ENCODE results near the gene ASAP2. TPM values are rescaled to one million over a fixed set of nuclear protein-coding genes. Genes with fewer than 3 reads are reported as not detected.

ASAP2 gene
- total and polyA plus RNA-seq, 4 experiments from 2014 or later = not detected

- Histone ChIP-seq H3K36me3 (ENCODE audit: insufficient read depth, low read length) (no peaks in the 10 kb centered on the region), H3K9me3 (ENCODE audit: control insufficient read depth in 1 of 2, low read length in 2 of 2) (no peaks in the 10 kb centered on the region), H3K27me3 (ENCODE audit: insufficient read depth, low read length) (no peaks in the 10 kb centered on the region), H3K27ac (ENCODE audit: low read depth, low read length) (no peak overlapping the region), H3K4me3 (ENCODE audit: low read length in 2 of 2) (no peak overlapping the region), H3K4me1 (ENCODE audit: insufficient read depth, low read length) (no peaks in the 10 kb centered on the region)
- Mint-ChIP-seq H3K27me3 (peaks cover 7 to 14% of the 10 kb centered on the region in 2 donors), H3K4me3 (no peak overlapping the region), H3K4me1 (no peaks in the 10 kb centered on the region), H3K36me3 (no peaks in the 10 kb centered on the region), H3K27ac (no peak overlapping the region), H3K9me3 (no peaks in the 10 kb centered on the region)
- intact Hi-C loops (cut with micrococcal nuclease) = no loop called here
- POLR2A ChIA-PET (ENCODE audit: partially characterized antibody) = no interaction called here
- CTCF ChIA-PET (ENCODE audit: partially characterized antibody) = no interaction called here
- DNase-seq = no peak
Observed at GRCh38 chr2:9347411-9347881, 140.8 kb downstream of the ASAP2 start.

- H3K36me3 Mint-ChIP-seq = no peaks in the 10 kb centered on the region
- no peaks in the 10 kb centered on the region for H3K27me3 ChIP-seq (ENCODE audit: insufficient read depth, low read length)
- H3K27ac ChIP-seq (ENCODE audit: low read depth, low read length) = no peak overlapping the region
- H3K27me3 Mint-ChIP-seq = peaks cover 26 to 27% of the 10 kb centered on the region in 2 donors
- intact Hi-C loops (cut with micrococcal nuclease) = no loop called here
- no peaks in the 10 kb centered on the region for H3K4me1 ChIP-seq (ENCODE audit: insufficient read depth, low read length)
- POLR2A ChIA-PET (ENCODE audit: partially characterized antibody) = no interaction called here
- peaks cover 3 to 7% (median 5%) of the 10 kb centered on the region in 4 donors for H3K4me1 Mint-ChIP-seq
- no peak overlapping the region for H3K27ac Mint-ChIP-seq
- no peak overlapping the region for H3K4me3 Mint-ChIP-seq
- H3K9me3 Mint-ChIP-seq = no peaks in the 10 kb centered on the region
- no peak for DNase-seq
- H3K9me3 ChIP-seq (ENCODE audit: control insufficient read depth in 1 of 2, low read length in 2 of 2) = no peaks in the 10 kb centered on the region
- CTCF ChIA-PET (ENCODE audit: partially characterized antibody) = no interaction called here
- H3K4me3 ChIP-seq (ENCODE audit: low read length in 2 of 2) = no peak overlapping the region
- no peaks in the 10 kb centered on the region for H3K36me3 ChIP-seq (ENCODE audit: insufficient read depth, low read length)
Observed at GRCh38 chr2:9354318-9354717, 147.7 kb downstream of the ASAP2 start.

- H3K36me3 Mint-ChIP-seq = no peaks in the 10 kb centered on the region
- Histone ChIP-seq H3K36me3 (ENCODE audit: insufficient read depth, low read length) (no peaks in the 10 kb centered on the region), H3K27ac (ENCODE audit: low read depth, low read length) (no peak overlapping the region), H3K9me3 (ENCODE audit: control insufficient read depth in 1 of 2, low read length in 2 of 2) (no peaks in the 10 kb centered on the region), H3K27me3 (ENCODE audit: insufficient read depth, low read length) (no peaks in the 10 kb centered on the region), H3K4me1 (ENCODE audit: insufficient read depth, low read length) (no peaks in the 10 kb centered on the region), H3K4me3 (ENCODE audit: low read length in 2 of 2) (no peak overlapping the region)
- ChIA-PET CTCF (ENCODE audit: partially characterized antibody) (no interaction called here), POLR2A (ENCODE audit: partially characterized antibody) (no interaction called here)
- H3K4me3 Mint-ChIP-seq = no peak overlapping the region
- peaks cover 3 to 7% (median 5%) of the 10 kb centered on the region in 4 donors for H3K4me1 Mint-ChIP-seq
- no peaks in the 10 kb centered on the region for H3K9me3 Mint-ChIP-seq
- intact Hi-C loops (cut with micrococcal nuclease) = no loop called here
- no peak overlapping the region for H3K27ac Mint-ChIP-seq
- DNase-seq = no peak
- peaks cover 25 to 31% of the 10 kb centered on the region in 2 donors for H3K27me3 Mint-ChIP-seq
Observed at GRCh38 chr2:9355270-9355669, 148.7 kb downstream of the ASAP2 start.

GRCh38 chr2:9355716-9356115 lies 149.1 kb downstream of the ASAP2 start:
- no peaks in the 10 kb centered on the region for H3K9me3 ChIP-seq (ENCODE audit: control insufficient read depth in 1 of 2, low read length in 2 of 2)
- DNase-seq = no peak
- intact Hi-C loops (cut with micrococcal nuclease) = no loop called here
- Mint-ChIP-seq H3K27ac (peak overlapping the region in 1 of 7 donors; percentile 30), H3K36me3 (no peaks in the 10 kb centered on the region), H3K4me1 (peaks cover 3 to 7% (median 5%) of the 10 kb centered on the region in 4 donors), H3K9me3 (no peaks in the 10 kb centered on the region), H3K27me3 (peaks cover 25 to 29% of the 10 kb centered on the region in 2 donors), H3K4me3 (peak overlapping the region in 1 of 8 donors; percentile 1)
- no peaks in the 10 kb centered on the region for H3K4me1 ChIP-seq (ENCODE audit: insufficient read depth, low read length)
- POLR2A ChIA-PET (ENCODE audit: partially characterized antibody) = no interaction called here
- no peak overlapping the region for H3K27ac ChIP-seq (ENCODE audit: low read depth, low read length)
- H3K4me3 ChIP-seq (ENCODE audit: low read length in 2 of 2) = no peak overlapping the region
- no peaks in the 10 kb centered on the region for H3K27me3 ChIP-seq (ENCODE audit: insufficient read depth, low read length)
- CTCF ChIA-PET (ENCODE audit: partially characterized antibody) = no interaction called here
- H3K36me3 ChIP-seq (ENCODE audit: insufficient read depth, low read length) = no peaks in the 10 kb centered on the region

- Mint-ChIP-seq H3K9me3 (no peaks in the 10 kb centered on the region), H3K36me3 (no peaks in the 10 kb centered on the region), H3K4me3 (no peak overlapping the region), H3K4me1 (peaks cover 3 to 7% (median 5%) of the 10 kb centered on the region in 4 donors), H3K27me3 (peaks cover 22 to 26% of the 10 kb centered on the region in 2 donors), H3K27ac (peak overlapping the region in 1 of 7 donors; percentile 30)
- POLR2A ChIA-PET (ENCODE audit: partially characterized antibody) = no interaction called here
- CTCF ChIA-PET (ENCODE audit: partially characterized antibody) = no interaction called here
- DNase-seq = no peak
- Histone ChIP-seq H3K27me3 (ENCODE audit: insufficient read depth, low read length) (no peaks in the 10 kb centered on the region), H3K4me1 (ENCODE audit: insufficient read depth, low read length) (no peaks in the 10 kb centered on the region), H3K27ac (ENCODE audit: low read depth, low read length) (no peak overlapping the region), H3K36me3 (ENCODE audit: insufficient read depth, low read length) (no peaks in the 10 kb centered on the region), H3K9me3 (ENCODE audit: control insufficient read depth in 1 of 2, low read length in 2 of 2) (no peaks in the 10 kb centered on the region), H3K4me3 (ENCODE audit: low read length in 2 of 2) (no peak overlapping the region)
- intact Hi-C loops (cut with micrococcal nuclease) = no loop called here
Observed at GRCh38 chr2:9356261-9356660, 149.6 kb downstream of the ASAP2 start.

- Mint-ChIP-seq H3K27me3 (peaks cover 20 to 27% of the 10 kb centered on the region in 2 donors), H3K27ac (no peak overlapping the region), H3K36me3 (no peaks in the 10 kb centered on the region), H3K4me3 (no peak overlapping the region), H3K4me1 (peaks cover 3 to 7% (median 5%) of the 10 kb centered on the region in 4 donors), H3K9me3 (peaks cover 0 to 2% (median 0%) of the 10 kb centered on the region in 8 donors)
- no peaks in the 10 kb centered on the region for H3K9me3 ChIP-seq (ENCODE audit: control insufficient read depth in 1 of 2, low read length in 2 of 2)
- H3K4me1 ChIP-seq (ENCODE audit: insufficient read depth, low read length) = no peaks in the 10 kb centered on the region
- intact Hi-C loops (cut with micrococcal nuclease) = no loop called here
- H3K4me3 ChIP-seq (ENCODE audit: low read length in 2 of 2) = no peak overlapping the region
- CTCF ChIA-PET (ENCODE audit: partially characterized antibody) = no interaction called here
- H3K27me3 ChIP-seq (ENCODE audit: insufficient read depth, low read length) = no peaks in the 10 kb centered on the region
- no peak for DNase-seq
- POLR2A ChIA-PET (ENCODE audit: partially characterized antibody) = no interaction called here
- no peaks in the 10 kb centered on the region for H3K36me3 ChIP-seq (ENCODE audit: insufficient read depth, low read length)
- H3K27ac ChIP-seq (ENCODE audit: low read depth, low read length) = no peak overlapping the region
Observed at GRCh38 chr2:9358846-9359245, 152.2 kb downstream of the ASAP2 start.

GRCh38 chr2:9359463-9359862 lies 152.9 kb downstream of the ASAP2 start:
- Histone ChIP-seq H3K27ac (ENCODE audit: low read depth, low read length) (no peak overlapping the region), H3K4me3 (ENCODE audit: low read length in 2 of 2) (no peak overlapping the region), H3K27me3 (ENCODE audit: insufficient read depth, low read length) (no peaks in the 10 kb centered on the region), H3K36me3 (ENCODE audit: insufficient read depth, low read length) (no peaks in the 10 kb centered on the region), H3K4me1 (ENCODE audit: insufficient read depth, low read length) (no peaks in the 10 kb centered on the region), H3K9me3 (ENCODE audit: control insufficient read depth in 1 of 2, low read length in 2 of 2) (no peaks in the 10 kb centered on the region)
- peaks cover 0 to 2% (median 0%) of the 10 kb centered on the region in 8 donors for H3K9me3 Mint-ChIP-seq
- H3K4me1 Mint-ChIP-seq = peaks cover 3 to 7% (median 5%) of the 10 kb centered on the region in 4 donors
- ChIA-PET POLR2A (ENCODE audit: partially characterized antibody) (no interaction called here), CTCF (ENCODE audit: partially characterized antibody) (no interaction called here)
- DNase-seq = no peak
- H3K27me3 Mint-ChIP-seq = peaks cover 21 to 26% of the 10 kb centered on the region in 2 donors
- intact Hi-C loops (cut with micrococcal nuclease) = no loop called here
- H3K36me3 Mint-ChIP-seq = no peaks in the 10 kb centered on the region
- no peak overlapping the region for H3K27ac Mint-ChIP-seq
- H3K4me3 Mint-ChIP-seq = no peak overlapping the region

GRCh38 chr2:9360110-9360509 lies 153.5 kb downstream of the ASAP2 start:
- Histone ChIP-seq H3K4me3 (ENCODE audit: low read length in 2 of 2) (no peak overlapping the region), H3K36me3 (ENCODE audit: insufficient read depth, low read length) (no peaks in the 10 kb centered on the region), H3K27me3 (ENCODE audit: insufficient read depth, low read length) (no peaks in the 10 kb centered on the region), H3K4me1 (ENCODE audit: insufficient read depth, low read length) (no peaks in the 10 kb centered on the region), H3K9me3 (ENCODE audit: control insufficient read depth in 1 of 2, low read length in 2 of 2) (no peaks in the 10 kb centered on the region), H3K27ac (ENCODE audit: low read depth, low read length) (no peak overlapping the region)
- H3K4me1 Mint-ChIP-seq = peaks cover 3 to 7% (median 5%) of the 10 kb centered on the region in 4 donors
- peaks cover 22 to 26% of the 10 kb centered on the region in 2 donors for H3K27me3 Mint-ChIP-seq
- H3K9me3 Mint-ChIP-seq = peaks cover 0 to 2% (median 0%) of the 10 kb centered on the region in 8 donors
- H3K27ac Mint-ChIP-seq = no peak overlapping the region
- no peak overlapping the region for H3K4me3 Mint-ChIP-seq
- H3K36me3 Mint-ChIP-seq = no peaks in the 10 kb centered on the region
- intact Hi-C loops (cut with micrococcal nuclease) = no loop called here
- CTCF ChIA-PET (ENCODE audit: partially characterized antibody) = no interaction called here
- POLR2A ChIA-PET (ENCODE audit: partially characterized antibody) = no interaction called here
- DNase-seq = no peak

Measured in CD4-positive, alpha-beta memory T cell (primary cell).